SK-N-MC (cell line): ENCODE results near the gene FBXO40.

Experiments used
- EZH2 ChIP-seq: fragments of 200-600 bp; sonication (generic); IDR thresholded peaks from one replicate; pipeline ENCODE4 v1.6.1; 2017; ENCODE audit warnings: antibody characterized with exemption
- POLR2AphosphoS5 ChIP-seq: IDR thresholded peaks from 2 replicates; pipeline ENCODE4 v1.6.1; 2012; ENCODE audit warnings: mild to moderate bottlenecking, low read depth, low read length, borderline replicate concordance

GRCh38 chr3:121626495-121626894, 33.3 kb downstream of the FBXO40 start:
- TF ChIP-seq EZH2 (no peak), POLR2AphosphoS5 (no peak)
